ELF-1 (cell line): ENCODE data around the gene MAPKAPK3.

Experiments
- DNase-seq: peaks from one replicate; pipeline ENCODE4 v3.0.0-alpha.2; 2016; ENCODE audit warnings: low read depth, low spot score

MAPKAPK3 gene

DNA sequence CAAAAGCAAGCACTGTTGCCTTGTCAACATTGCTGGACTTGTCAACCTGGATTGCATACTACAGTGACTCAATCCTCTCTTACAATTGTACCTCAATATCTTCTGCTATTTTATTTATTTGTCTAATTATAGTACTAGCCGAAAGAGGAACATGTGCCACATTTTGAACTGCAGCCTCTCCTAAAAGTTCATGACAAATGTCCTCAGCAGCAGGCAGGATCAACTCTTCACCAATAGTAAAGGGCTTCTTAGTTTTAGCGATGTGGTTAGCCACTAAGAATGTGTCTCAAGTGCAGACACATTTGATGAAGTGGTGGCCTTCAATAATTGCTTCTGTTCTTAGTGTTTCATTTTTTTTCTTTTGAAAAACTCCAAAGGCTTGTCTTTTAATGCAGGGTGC lies 71.0 kb downstream of the MAPKAPK3 start:
- DNase-seq, result no peak

GRCh38 chr3:50688602-50689001 lies 71.7 kb downstream of the MAPKAPK3 start:
- DNase-seq, result peak; percentile 71

GRCh38 chr3:50689558-50689957 lies 72.6 kb downstream of the MAPKAPK3 start:
- no peak for DNase-seq

DNA sequence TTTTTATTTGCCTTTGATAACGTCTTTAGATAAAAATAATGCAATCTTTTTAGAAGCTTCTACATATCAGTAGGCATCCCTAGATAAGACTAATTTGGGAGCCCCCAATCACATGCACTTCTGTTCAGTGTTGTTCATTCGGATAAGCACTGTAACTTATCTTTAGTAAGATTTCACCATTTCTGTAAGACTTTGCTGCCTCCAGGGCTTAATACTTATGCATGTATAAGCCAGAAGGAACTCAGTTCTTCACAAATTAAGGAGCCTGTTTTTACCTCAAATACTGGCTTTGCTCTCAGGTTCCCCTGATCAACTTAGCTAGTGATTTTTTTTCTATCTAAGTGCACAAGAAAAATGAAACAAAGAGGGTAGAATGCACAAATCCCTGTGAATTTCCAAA lies 78.1 kb downstream of the MAPKAPK3 start:
- DNase-seq, result no peak

GRCh38 chr3:50696276-50696675 lies 79.3 kb downstream of the MAPKAPK3 start:
- DNase-seq, result no peak

DNA sequence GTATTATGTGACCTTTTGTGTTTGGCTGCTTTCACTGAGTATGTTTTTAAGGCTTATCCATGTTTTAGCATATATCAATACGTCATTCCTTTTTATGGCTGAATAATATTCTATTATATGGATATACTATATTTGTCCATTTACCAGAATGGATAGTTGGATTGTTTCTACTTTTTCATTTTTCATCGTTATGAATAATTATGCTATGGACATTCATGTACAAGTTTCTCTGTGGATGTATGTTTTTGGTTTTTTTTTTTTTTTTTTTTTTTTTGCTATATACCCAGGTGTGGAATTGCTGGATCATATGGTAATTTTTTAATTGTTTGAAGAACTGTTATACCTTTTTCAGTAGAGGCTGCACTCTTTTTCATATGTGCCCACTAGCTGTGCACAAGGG lies 81.3 kb downstream of the MAPKAPK3 start:
- no peak for DNase-seq
